ENCODE measurements around the gene TIPRL. TPM values are rescaled to one million over a fixed set of nuclear protein-coding genes. Genes with fewer than 3 reads are reported as not detected.

The TIPRL gene
- polyA plus RNA-seq, 1 experiment, result 52.9 TPM

DNA sequence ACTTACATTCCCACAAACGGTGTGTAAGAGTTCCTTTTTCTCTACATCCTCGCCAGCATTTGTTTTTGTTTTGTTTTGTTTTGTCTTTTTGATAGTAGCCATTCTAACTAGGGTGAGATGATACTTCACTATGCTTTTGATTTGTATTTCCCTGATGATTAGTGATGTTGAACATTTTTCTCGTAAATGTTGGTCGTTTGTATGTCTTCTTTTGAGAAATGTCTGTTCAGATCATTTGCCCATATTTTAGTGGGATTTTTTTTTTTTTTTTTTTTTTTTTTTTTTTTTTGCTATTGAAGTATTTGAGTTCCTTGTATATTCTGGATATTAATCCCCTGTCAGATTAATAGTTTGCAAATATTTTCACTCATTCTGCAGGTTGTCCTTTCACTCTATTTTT is 22.9 kb upstream of the TIPRL start:
- POLR2A ChIA-PET, result no interaction called here
- no peak for DNase-seq (ENCODE audit: low read depth, low spot score)
- CTCF ChIA-PET, result interaction anchor here (0.6 to 1.5 kb wide), 2 partner anchors 10 to 73 kb away, joined by 3 to 7 read pairs; no protein-coding TSS in a partner anchor
- H3K27ac ChIP-seq (ENCODE audit: low read depth, low read length), result no peak overlapping the region
- H3K9me3 ChIP-seq (ENCODE audit: control insufficient read depth, insufficient read depth, low read length), result no peaks in the 10 kb centered on the region
- H3K27me3 ChIP-seq (ENCODE audit: control insufficient read depth, insufficient read depth, low read length), result no peaks in the 10 kb centered on the region
- no peak overlapping the region for H3K4me3 ChIP-seq (ENCODE audit: low read depth, low read length)
- TF ChIP-seq, protein P1, sequence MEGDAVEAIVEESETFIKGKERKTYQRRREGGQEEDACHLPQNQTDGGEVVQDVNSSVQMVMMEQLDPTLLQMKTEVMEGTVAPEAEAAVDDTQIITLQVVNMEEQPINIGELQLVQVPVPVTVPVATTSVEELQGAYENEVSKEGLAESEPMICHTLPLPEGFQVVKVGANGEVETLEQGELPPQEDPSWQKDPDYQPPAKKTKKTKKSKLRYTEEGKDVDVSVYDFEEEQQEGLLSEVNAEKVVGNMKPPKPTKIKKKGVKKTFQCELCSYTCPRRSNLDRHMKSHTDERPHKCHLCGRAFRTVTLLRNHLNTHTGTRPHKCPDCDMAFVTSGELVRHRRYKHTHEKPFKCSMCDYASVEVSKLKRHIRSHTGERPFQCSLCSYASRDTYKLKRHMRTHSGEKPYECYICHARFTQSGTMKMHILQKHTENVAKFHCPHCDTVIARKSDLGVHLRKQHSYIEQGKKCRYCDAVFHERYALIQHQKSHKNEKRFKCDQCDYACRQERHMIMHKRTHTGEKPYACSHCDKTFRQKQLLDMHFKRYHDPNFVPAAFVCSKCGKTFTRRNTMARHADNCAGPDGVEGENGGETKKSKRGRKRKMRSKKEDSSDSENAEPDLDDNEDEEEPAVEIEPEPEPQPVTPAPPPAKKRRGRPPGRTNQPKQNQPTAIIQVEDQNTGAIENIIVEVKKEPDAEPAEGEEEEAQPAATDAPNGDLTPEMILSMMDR (IDR thresholded peaks at IDR 0.05; ENCODE audit: low read depth, low read length), result no peak

- Histone ChIP-seq H3K9me3 (ENCODE audit: control insufficient read depth, insufficient read depth, low read length) (no peaks in the 10 kb centered on the region), H3K27ac (ENCODE audit: low read depth, low read length) (no peak overlapping the region), H3K4me3 (ENCODE audit: low read depth, low read length) (no peak overlapping the region), H3K27me3 (ENCODE audit: control insufficient read depth, insufficient read depth, low read length) (no peaks in the 10 kb centered on the region)
- ChIA-PET POLR2A (no interaction called here), CTCF (no interaction called here)
- no peak for DNase-seq (ENCODE audit: low read depth, low spot score)
- TF ChIP-seq, protein P1 (IDR thresholded peaks at IDR 0.05; ENCODE audit: low read depth, low read length), result no peak
These were observed 21.1 kb upstream of the TIPRL start for GRCh38 chr1:168157638-168158037.

- ChIA-PET CTCF (interaction anchor here (3.7 kb wide), 1 partner anchor 14 kb away, joined by 24 read pairs; no protein-coding TSS in a partner anchor), POLR2A (no interaction called here)
- Histone ChIP-seq H3K4me3 (ENCODE audit: low read depth, low read length) (no peak overlapping the region), H3K9me3 (ENCODE audit: control insufficient read depth, insufficient read depth, low read length) (no peaks in the 10 kb centered on the region), H3K27me3 (ENCODE audit: control insufficient read depth, insufficient read depth, low read length) (no peaks in the 10 kb centered on the region), H3K27ac (ENCODE audit: low read depth, low read length) (no peak overlapping the region)
- TF ChIP-seq, protein P1 (IDR thresholded peaks at IDR 0.05; ENCODE audit: low read depth, low read length), result no peak
- DNase-seq (ENCODE audit: low read depth, low spot score), result no peak
These were observed 19.5 kb upstream of the TIPRL start for GRCh38 chr1:168159251-168159650.

DNA sequence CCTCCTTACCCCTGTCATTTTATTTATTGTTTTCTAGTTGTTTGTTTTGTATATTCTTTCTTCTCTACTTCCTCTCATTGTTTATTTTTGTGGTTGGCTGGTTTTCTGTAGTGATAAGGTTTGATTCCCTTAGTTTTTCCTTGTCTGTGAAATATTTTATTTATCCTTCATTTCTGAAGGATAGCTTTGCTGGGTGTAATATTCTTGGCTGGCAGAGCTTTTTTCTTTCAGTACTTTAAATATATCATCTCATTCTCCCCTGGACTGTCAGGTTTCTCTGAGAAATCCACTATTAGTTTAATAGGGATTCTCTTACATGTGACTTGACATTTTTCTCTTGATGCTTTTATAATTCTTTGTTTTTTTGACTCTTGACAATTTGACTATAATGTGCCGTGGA is 18.8 kb upstream of the TIPRL start:
- TF ChIP-seq, protein P1 (IDR thresholded peaks at IDR 0.05; ENCODE audit: low read depth, low read length), result no peak
- no peak for DNase-seq (ENCODE audit: low read depth, low spot score)
- CTCF ChIA-PET, result interaction anchor here (1.4 to 3.7 kb wide), 3 partner anchors 11 to 183 kb away, joined by 5 to 24 read pairs (median 5); no protein-coding TSS in a partner anchor
- no peak overlapping the region for H3K4me3 ChIP-seq (ENCODE audit: low read depth, low read length)
- POLR2A ChIA-PET, result no interaction called here
- H3K9me3 ChIP-seq (ENCODE audit: control insufficient read depth, insufficient read depth, low read length), result no peaks in the 10 kb centered on the region
- H3K27ac ChIP-seq (ENCODE audit: low read depth, low read length), result no peak overlapping the region
- H3K27me3 ChIP-seq (ENCODE audit: control insufficient read depth, insufficient read depth, low read length), result no peaks in the 10 kb centered on the region

DNA sequence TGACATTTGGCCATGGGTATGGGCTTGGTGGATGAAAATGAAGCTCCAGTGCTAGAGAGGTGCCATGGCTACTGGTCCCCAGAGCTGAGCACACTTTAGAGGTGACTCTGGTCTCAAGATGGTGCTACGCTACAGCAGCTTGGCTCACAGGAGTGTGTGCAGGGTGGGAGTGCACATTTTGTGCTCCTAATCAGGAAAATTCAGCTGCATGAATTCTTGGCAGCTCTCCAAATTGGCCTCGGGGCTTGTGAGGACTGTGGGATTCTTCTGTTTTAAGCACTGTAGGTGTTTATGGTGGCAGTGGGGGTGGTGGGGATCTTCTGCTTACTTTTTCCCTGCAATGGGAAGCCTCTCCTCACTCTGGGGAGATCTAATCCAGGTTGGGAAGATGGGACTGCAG is 17.3 kb upstream of the TIPRL start:
- no peaks in the 10 kb centered on the region for H3K9me3 ChIP-seq (ENCODE audit: control insufficient read depth, insufficient read depth, low read length)
- H3K4me3 ChIP-seq (ENCODE audit: low read depth, low read length), result no peak overlapping the region
- CTCF ChIA-PET, result interaction anchor here (0.7 to 3.7 kb wide), 4 partner anchors 16 to 182 kb away, joined by 3 to 24 read pairs (median 4); no protein-coding TSS in a partner anchor
- H3K27ac ChIP-seq (ENCODE audit: low read depth, low read length), result no peak overlapping the region
- POLR2A ChIA-PET, result no interaction called here
- no peak for DNase-seq (ENCODE audit: low read depth, low spot score)
- no peaks in the 10 kb centered on the region for H3K27me3 ChIP-seq (ENCODE audit: control insufficient read depth, insufficient read depth, low read length)
- TF ChIP-seq, protein P1 (IDR thresholded peaks at IDR 0.05; ENCODE audit: low read depth, low read length), result no peak

Measured in AG04450 (cell line).